GM19463 (cell line): Measurements from ENCODE around the gene PTPRU.

Experiments
- ATAC-seq: cut with Tn5 transposase; IDR thresholded peaks from one replicate; pipeline ENCODE4 v1.9.1; 2021; ENCODE audit warnings: mild to moderate bottlenecking, moderate library complexity; ENCODE audit not compliant: unreplicated experiment

Gene PTPRU

GRCh38 chr1:29264773-29265389, 28.6 kb downstream of the PTPRU start:
- ATAC-seq, result no peak

GRCh38 chr1:29266912-29267311, 30.6 kb downstream of the PTPRU start:
- no peak for ATAC-seq

GRCh38 chr1:29267321-29268070, 31.2 kb downstream of the PTPRU start:
- ATAC-seq, result no peak

GRCh38 chr1:29269382-29269781, 33.1 kb downstream of the PTPRU start:
- no peak for ATAC-seq

GRCh38 chr1:29270929-29271521, 34.7 kb downstream of the PTPRU start:
- no peak for ATAC-seq

GRCh38 chr1:29271724-29272123, 35.4 kb downstream of the PTPRU start:
- no peak for ATAC-seq

GRCh38 chr1:29272147-29272907, 36.0 kb downstream of the PTPRU start:
- ATAC-seq, result no peak

GRCh38 chr1:29275435-29275834, 39.1 kb downstream of the PTPRU start:
- ATAC-seq, result no peak

GRCh38 chr1:29278124-29278523, 41.8 kb downstream of the PTPRU start:
- ATAC-seq, result no peak

- no peak for ATAC-seq
Observed at GRCh38 chr1:29279406-29279805, 43.1 kb downstream of the PTPRU start.

- no peak for ATAC-seq
Observed at GRCh38 chr1:29279951-29280391, 43.6 kb downstream of the PTPRU start.

GRCh38 chr1:29280409-29281131, 44.2 kb downstream of the PTPRU start:
- no peak for ATAC-seq

- ATAC-seq, result no peak
Observed at GRCh38 chr1:29281571-29281970, 45.2 kb downstream of the PTPRU start.

GRCh38 chr1:29282135-29282923, 46.0 kb downstream of the PTPRU start:
- no peak for ATAC-seq

- no peak for ATAC-seq
Observed at GRCh38 chr1:29282924-29283803, 46.8 kb downstream of the PTPRU start.

- ATAC-seq, result no peak
Observed at GRCh38 chr1:29283804-29284195, 47.5 kb downstream of the PTPRU start.

- ATAC-seq, result no peak
Observed at GRCh38 chr1:29284286-29284960, 48.1 kb downstream of the PTPRU start.

- no peak for ATAC-seq
Observed at GRCh38 chr1:29284961-29285560, 48.7 kb downstream of the PTPRU start.
